ENCODE measurements around the gene CADM3. TPM values are rescaled to one million over a fixed set of nuclear protein-coding genes. Genes with fewer than 3 reads are reported as not detected.

Gene CADM3
- total RNA-seq, 1 donor from 2014 or later = 18.2 TPM

DNA sequence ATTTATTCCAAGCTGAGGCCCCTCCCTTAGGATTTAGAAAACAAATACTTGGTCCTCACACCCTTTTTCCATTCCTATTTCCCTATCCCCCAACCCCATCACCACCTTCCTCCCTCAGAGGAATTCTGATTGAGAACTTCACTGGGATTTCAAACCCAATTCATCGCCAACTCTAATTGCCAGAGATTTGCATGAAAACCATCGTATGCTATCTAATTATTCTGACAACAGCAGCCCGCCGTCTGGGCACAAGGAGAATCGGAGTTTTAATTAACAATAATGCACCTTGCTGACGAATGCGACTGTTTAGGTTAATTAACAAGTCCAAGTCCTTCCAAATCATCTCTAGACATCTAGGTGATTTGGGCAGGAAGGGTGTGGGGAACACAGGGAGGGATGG is 37.6 kb downstream of the CADM3 start:
- H3K9ac ChIP-seq (ENCODE audit: low read length) = no peak overlapping the region
- no peaks in the 10 kb centered on the region for H3K9me3 Mint-ChIP-seq (ENCODE audit: unreplicated experiment)
- H3K27ac Mint-ChIP-seq (ENCODE audit: unreplicated experiment) = no peak overlapping the region
- TF ChIP-seq EZH2 (IDR thresholded peaks at IDR 0.05; ENCODE audit: insufficient read depth, low read length) = no peak
- TF ChIP-seq, protein P1, sequence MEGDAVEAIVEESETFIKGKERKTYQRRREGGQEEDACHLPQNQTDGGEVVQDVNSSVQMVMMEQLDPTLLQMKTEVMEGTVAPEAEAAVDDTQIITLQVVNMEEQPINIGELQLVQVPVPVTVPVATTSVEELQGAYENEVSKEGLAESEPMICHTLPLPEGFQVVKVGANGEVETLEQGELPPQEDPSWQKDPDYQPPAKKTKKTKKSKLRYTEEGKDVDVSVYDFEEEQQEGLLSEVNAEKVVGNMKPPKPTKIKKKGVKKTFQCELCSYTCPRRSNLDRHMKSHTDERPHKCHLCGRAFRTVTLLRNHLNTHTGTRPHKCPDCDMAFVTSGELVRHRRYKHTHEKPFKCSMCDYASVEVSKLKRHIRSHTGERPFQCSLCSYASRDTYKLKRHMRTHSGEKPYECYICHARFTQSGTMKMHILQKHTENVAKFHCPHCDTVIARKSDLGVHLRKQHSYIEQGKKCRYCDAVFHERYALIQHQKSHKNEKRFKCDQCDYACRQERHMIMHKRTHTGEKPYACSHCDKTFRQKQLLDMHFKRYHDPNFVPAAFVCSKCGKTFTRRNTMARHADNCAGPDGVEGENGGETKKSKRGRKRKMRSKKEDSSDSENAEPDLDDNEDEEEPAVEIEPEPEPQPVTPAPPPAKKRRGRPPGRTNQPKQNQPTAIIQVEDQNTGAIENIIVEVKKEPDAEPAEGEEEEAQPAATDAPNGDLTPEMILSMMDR (IDR thresholded peaks at IDR 0.05; ENCODE audit: insufficient read depth, low read depth, low read length) = no peak
- FAIRE-seq (no peak), DNase-seq (ENCODE audit: low read depth) (no peak)
- no peaks in the 10 kb centered on the region for H3K9me3 ChIP-seq (ENCODE audit: insufficient read depth, low read depth, low read length)
- no peaks in the 10 kb centered on the region for H3K79me2 ChIP-seq (ENCODE audit: insufficient read depth, low read length)
- H3K36me3 ChIP-seq (ENCODE audit: insufficient read depth, low read length) = no peaks in the 10 kb centered on the region
- H4K20me1 ChIP-seq (ENCODE audit: insufficient read depth, low read length) = no peaks in the 10 kb centered on the region
- H3K36me3 Mint-ChIP-seq (ENCODE audit: low read depth, unreplicated experiment) = no peaks in the 10 kb centered on the region
- peaks cover 57% of the 10 kb centered on the region for H3K27me3 Mint-ChIP-seq (ENCODE audit: low read depth, unreplicated experiment)
- peaks cover 9% of the 10 kb centered on the region for H3K27me3 ChIP-seq (ENCODE audit: insufficient read depth, low read length)
- H3K4me3 ChIP-seq (ENCODE audit: insufficient read depth, low read depth, low read length) = no peak overlapping the region
- no peak overlapping the region for H3K4me3 Mint-ChIP-seq (ENCODE audit: unreplicated experiment)
- no peak overlapping the region for H3K27ac ChIP-seq (ENCODE audit: low read depth, low read length)
- H3K4me1 ChIP-seq (ENCODE audit: insufficient read depth, low read length) = no peaks in the 10 kb centered on the region
- H3K4me1 Mint-ChIP-seq (ENCODE audit: low read depth, unreplicated experiment) = no peaks in the 10 kb centered on the region
- H2AFZ ChIP-seq (ENCODE audit: low read depth, low read length) = no peak overlapping the region
- no peak overlapping the region for H3K4me2 ChIP-seq (ENCODE audit: low read length)

DNA sequence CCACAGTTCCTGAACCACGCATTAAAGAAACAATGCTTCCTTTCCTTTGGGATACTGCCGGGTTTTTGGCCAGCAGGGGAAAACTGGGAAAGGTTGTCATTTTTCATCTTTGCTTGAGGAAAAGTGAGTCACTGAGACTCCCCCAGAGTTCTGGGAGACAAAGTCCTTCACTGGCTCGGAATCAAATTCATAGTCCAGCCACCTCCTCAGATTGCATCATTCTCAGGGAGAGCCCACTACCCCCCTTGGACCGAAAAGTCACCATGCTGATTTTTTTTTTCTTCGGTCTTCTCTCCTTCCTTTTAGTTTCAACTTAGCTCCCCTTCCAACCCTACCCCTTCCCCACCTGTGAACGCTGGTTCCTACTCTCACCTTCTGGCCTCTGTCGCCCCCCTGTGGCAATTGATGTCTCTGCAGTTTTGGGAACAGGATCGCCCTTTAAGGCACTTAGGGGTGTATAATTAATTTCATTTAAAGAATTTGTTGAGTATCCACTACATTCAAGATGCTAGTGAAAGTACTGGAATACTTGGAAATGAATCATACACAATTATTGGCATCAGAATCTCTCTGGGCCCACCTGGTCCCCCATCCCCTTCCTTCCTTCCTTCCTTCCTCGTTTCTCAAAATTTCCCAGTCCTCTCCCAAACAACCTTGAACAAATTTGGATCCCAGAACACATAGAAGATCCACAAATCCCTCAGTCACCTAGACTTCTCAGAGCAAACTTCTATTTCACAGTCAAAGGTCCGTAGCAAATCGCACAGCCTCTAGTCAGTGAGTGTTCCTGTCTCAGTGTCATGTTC is 40.1 kb downstream of the CADM3 start:
- Mint-ChIP-seq H3K36me3 (ENCODE audit: low read depth, unreplicated experiment) (no peaks in the 10 kb centered on the region), H3K27ac (ENCODE audit: unreplicated experiment) (peak overlapping the region; percentile 80), H3K27me3 (ENCODE audit: low read depth, unreplicated experiment) (peaks cover 47% of the 10 kb centered on the region), H3K4me1 (ENCODE audit: low read depth, unreplicated experiment) (no peaks in the 10 kb centered on the region), H3K4me3 (ENCODE audit: unreplicated experiment) (peak overlapping the region; percentile 74), H3K9me3 (ENCODE audit: unreplicated experiment) (no peaks in the 10 kb centered on the region)
- H4K20me1 ChIP-seq (ENCODE audit: insufficient read depth, low read length) = no peaks in the 10 kb centered on the region
- no peaks in the 10 kb centered on the region for H3K79me2 ChIP-seq (ENCODE audit: insufficient read depth, low read length)
- H3K27ac ChIP-seq (ENCODE audit: low read depth, low read length) = no peak overlapping the region
- no peaks in the 10 kb centered on the region for H3K4me1 ChIP-seq (ENCODE audit: insufficient read depth, low read length)
- H2AFZ ChIP-seq (ENCODE audit: low read depth, low read length) = no peak overlapping the region
- DNase-seq (ENCODE audit: low read depth) (peak; percentile 30), FAIRE-seq (no peak)
- peaks cover 9% of the 10 kb centered on the region for H3K27me3 ChIP-seq (ENCODE audit: insufficient read depth, low read length)
- H3K9me3 ChIP-seq (ENCODE audit: insufficient read depth, low read depth, low read length) = no peaks in the 10 kb centered on the region
- peak overlapping the region; percentile 21 for H3K4me2 ChIP-seq (ENCODE audit: low read length)
- no peak overlapping the region for H3K9ac ChIP-seq (ENCODE audit: low read length)
- H3K4me3 ChIP-seq (ENCODE audit: insufficient read depth, low read depth, low read length) = no peak overlapping the region
- no peaks in the 10 kb centered on the region for H3K36me3 ChIP-seq (ENCODE audit: insufficient read depth, low read length)
- TF ChIP-seq EZH2 (IDR thresholded peaks at IDR 0.05; ENCODE audit: insufficient read depth, low read length) = no peak
- TF ChIP-seq, protein P1 (IDR thresholded peaks at IDR 0.05; ENCODE audit: insufficient read depth, low read depth, low read length) = peak; percentile 73

DNA sequence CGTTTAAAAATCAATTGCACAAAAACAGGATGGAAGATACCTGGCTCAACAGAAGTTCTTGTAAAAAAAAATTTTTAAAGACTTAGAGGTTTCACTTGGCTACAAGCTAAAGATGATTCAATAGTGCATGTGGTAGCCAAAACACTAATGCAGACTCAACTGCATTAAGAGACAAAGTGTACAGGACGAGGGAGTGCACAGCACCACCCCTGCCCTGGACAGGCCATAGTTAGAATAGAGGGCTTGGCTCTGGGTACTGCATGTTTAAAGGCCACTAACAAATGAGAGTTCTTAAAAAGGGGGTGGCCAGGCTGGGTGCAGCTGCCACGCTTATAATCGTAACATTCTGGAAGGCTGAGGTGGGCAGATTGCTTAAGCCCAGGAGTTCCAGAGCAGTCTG is 41.2 kb downstream of the CADM3 start:
- DNase-seq (ENCODE audit: low read depth) = no peak
- H3K9me3 Mint-ChIP-seq (ENCODE audit: unreplicated experiment) = no peaks in the 10 kb centered on the region
- Histone ChIP-seq H3K79me2 (ENCODE audit: insufficient read depth, low read length) (no peaks in the 10 kb centered on the region), H3K9ac (ENCODE audit: low read length) (no peak overlapping the region), H3K4me1 (ENCODE audit: insufficient read depth, low read length) (no peaks in the 10 kb centered on the region), H3K4me2 (ENCODE audit: low read length) (no peak overlapping the region), H2AFZ (ENCODE audit: low read depth, low read length) (no peak overlapping the region), H3K4me3 (ENCODE audit: insufficient read depth, low read depth, low read length) (no peak overlapping the region), H3K9me3 (ENCODE audit: insufficient read depth, low read depth, low read length) (no peaks in the 10 kb centered on the region), H3K27ac (ENCODE audit: low read depth, low read length) (no peak overlapping the region), H3K36me3 (ENCODE audit: insufficient read depth, low read length) (no peaks in the 10 kb centered on the region), H3K27me3 (ENCODE audit: insufficient read depth, low read length) (peaks cover 2% of the 10 kb centered on the region), H4K20me1 (ENCODE audit: insufficient read depth, low read length) (no peaks in the 10 kb centered on the region)
- no peak overlapping the region for H3K4me3 Mint-ChIP-seq (ENCODE audit: unreplicated experiment)
- no peaks in the 10 kb centered on the region for H3K36me3 Mint-ChIP-seq (ENCODE audit: low read depth, unreplicated experiment)
- peaks cover 46% of the 10 kb centered on the region for H3K27me3 Mint-ChIP-seq (ENCODE audit: low read depth, unreplicated experiment)
- FAIRE-seq = no peak
- H3K4me1 Mint-ChIP-seq (ENCODE audit: low read depth, unreplicated experiment) = no peaks in the 10 kb centered on the region
- TF ChIP-seq, protein P1 (IDR thresholded peaks at IDR 0.05; ENCODE audit: insufficient read depth, low read depth, low read length) = no peak
- TF ChIP-seq EZH2 (IDR thresholded peaks at IDR 0.05; ENCODE audit: insufficient read depth, low read length) = no peak
- H3K27ac Mint-ChIP-seq (ENCODE audit: unreplicated experiment) = no peak overlapping the region
